GM21786 (cell line): Measurements from ENCODE around the gene ASPN.
"Not testable (repeated sequence)": the region's sequence is repeated elsewhere in the genome, so short reads cannot be mapped to it uniquely, and the experiment has no call there.

Source experiments
- ATAC-seq: cut with Tn5 transposase; IDR thresholded peaks from one replicate; pipeline ENCODE4 v1.9.1; 2021; ENCODE audit not compliant: unreplicated experiment

ASPN gene

GRCh38 chr9:92423612-92424011 is 58.7 kb downstream of the ASPN start:
- no peak for ATAC-seq

- no peak for ATAC-seq
These were observed 59.5 kb downstream of the ASPN start for GRCh38 chr9:92422611-92423338.

- ATAC-seq = no peak
These were observed 67.7 kb downstream of the ASPN start for GRCh38 chr9:92414566-92414965.

GRCh38 chr9:92411157-92411556 is 71.1 kb downstream of the ASPN start:
- ATAC-seq = not testable (repeated sequence)

GRCh38 chr9:92408747-92409478 is 73.4 kb downstream of the ASPN start:
- ATAC-seq = no peak

GRCh38 chr9:92407818-92408217 is 74.5 kb downstream of the ASPN start:
- no peak for ATAC-seq

GRCh38 chr9:92406477-92406876 is 75.8 kb downstream of the ASPN start:
- ATAC-seq = peak; percentile 79
